B cell (primary cell): ENCODE results near the gene SFMBT2. TPM values are rescaled to one million over a fixed set of nuclear protein-coding genes. Genes with fewer than 3 reads are reported as not detected.

Source experiments
- ATAC-seq: fragments of 200-7000 bp; cut with Tn5 transposase; one replicate; pipeline ENCODE4 v1.10.0; 2021; ENCODE audit warnings: low read depth, mild to moderate bottlenecking, moderate number of reproducible peaks, moderate library complexity
- CTCF ChIA-PET: fragments of 350-600 bp; sonication (Branson Sonifier 250); formaldehyde crosslinking; loops from one replicate; lab custom pipeline; 2021; ENCODE audit warnings: antibody characterized with exemption, inconsistent platforms; lab: Charles Lee
- POLR2A ChIA-PET: fragments of 350-600 bp; sonication (Branson Sonifier 250); formaldehyde crosslinking; loops from one replicate; lab custom pipeline; 2021; ENCODE audit warnings: antibody characterized with exemption; lab: Charles Lee
- DNase-seq: peaks from one replicate; pipeline ENCODE4 v3.0.0; 2013
- H2AFZ ChIP-seq: 2 replicates; pipeline ENCODE4 v1.6.1; 2012; ENCODE audit warnings: mild to moderate bottlenecking, low read depth, low read length; ENCODE audit not compliant: insufficient read depth, poor library complexity, severe bottlenecking
- H3K27ac ChIP-seq, 2 donors: 1 replicate in 1 of 2; 2 replicates in 1 of 2; pipeline ENCODE4 v1.5.1; 2012 to 2013; ENCODE audit warnings: low read length in 2 of 2, mild to moderate bottlenecking in 2 of 2, moderate library complexity in 1 of 2
- H3K27me3 ChIP-seq, 4 experiments: fragments of 200-600 bp in 1 of 4; sonication (generic) in 1 of 4; replicated peaks in 1 of 4; 1 replicate in 2 of 4; 2 replicates in 2 of 4; pipeline versions ENCODE4 v1.6.1 to v1.7.0; 2013 to 2016; ENCODE audit warnings: low read length in 3 of 4, mild to moderate bottlenecking in 2 of 4, mixed read lengths in 1 of 4, moderate library complexity in 1 of 4; ENCODE audit not compliant: insufficient read depth in 4 of 4, control insufficient read depth in 3 of 4; ENCODE audit errors: control extremely low read depth in 1 of 4
- H3K36me3 ChIP-seq, 2 experiments: replicated peaks in 1 of 2; 1 replicate in 1 of 2; 2 replicates in 1 of 2; pipeline versions ENCODE4 v1.6.1 to v1.7.1; 2013; ENCODE audit warnings: low read length in 1 of 2; ENCODE audit not compliant: insufficient read depth in 2 of 2, control insufficient read depth in 1 of 2; ENCODE audit errors: control extremely low read depth in 1 of 2, extremely low read depth in 1 of 2
- H3K4me1 ChIP-seq, 2 donors: fragments of 200-600 bp in 1 of 2; sonication (generic) in 1 of 2; 1 replicate in 1 of 2; 2 replicates in 1 of 2; pipeline versions ENCODE4 v1.5.1 to v1.6.1; 2013 to 2017; ENCODE audit warnings: low read length in 2 of 2; ENCODE audit not compliant: control insufficient read depth in 2 of 2, insufficient read depth in 2 of 2
- H3K4me2 ChIP-seq: replicated peaks from 2 replicates; pipeline ENCODE3; 2012; ENCODE audit warnings: mild to moderate bottlenecking, low read depth, low read length; ENCODE audit not compliant: poor library complexity, severe bottlenecking
- H3K4me3 ChIP-seq, 5 experiments: fragments of 200-600 bp in 1 of 5; sonication (generic) in 1 of 5; 1 replicate in 3 of 5; 2 replicates in 2 of 5; pipeline versions ENCODE4 v1.5.1 to v1.7.0; 2011 to 2016; ENCODE audit warnings: low read length in 4 of 5, mild to moderate bottlenecking in 4 of 5, low read depth in 2 of 5, control low read depth in 1 of 5, moderate library complexity in 1 of 5; ENCODE audit not compliant: insufficient read depth in 1 of 5; ENCODE audit errors: control extremely low read depth in 1 of 5, extremely low read depth in 1 of 5
- H3K79me2 ChIP-seq: fragments of 200-600 bp; sonication (generic); one replicate; pipeline ENCODE4 v1.6.0; 2016; ENCODE audit warnings: low read length; ENCODE audit not compliant: control insufficient read depth, insufficient read depth
- H3K9ac ChIP-seq: fragments of 200-600 bp; sonication (generic); 2 replicates; pipeline ENCODE4 v1.6.1; 2017; ENCODE audit warnings: mild to moderate bottlenecking, low read length, moderate library complexity
- H3K9me3 ChIP-seq, 3 donors: one replicate each; pipeline versions ENCODE4 v1.6.1 to v1.7.1; 2013; ENCODE audit warnings: low read length in 2 of 3; ENCODE audit not compliant: control insufficient read depth in 2 of 3, insufficient read depth in 1 of 3; ENCODE audit errors: control extremely low read depth in 1 of 3
- H4K20me1 ChIP-seq: 2 replicates; pipeline ENCODE4 v1.6.0; 2012; ENCODE audit warnings: mild to moderate bottlenecking, low read length; ENCODE audit not compliant: insufficient read depth, control insufficient read depth, poor library complexity, severe bottlenecking
- H3K27ac Mint-ChIP-seq: one replicate; pipeline ENCODE4 v1.8.0; 2021; ENCODE audit warnings: mixed read lengths
- H3K27me3 Mint-ChIP-seq: one replicate; pipeline ENCODE4 v1.8.0; 2021; ENCODE audit warnings: mixed read lengths
- H3K4me1 Mint-ChIP-seq: one replicate; pipeline ENCODE4 v1.8.0; 2021; ENCODE audit warnings: mixed read lengths
- H3K4me3 Mint-ChIP-seq: one replicate; pipeline ENCODE4 v1.8.0; 2021; ENCODE audit warnings: mixed read lengths
- H3K9me3 Mint-ChIP-seq: one replicate; pipeline ENCODE4 v1.8.0; 2022; ENCODE audit warnings: mixed read lengths; ENCODE audit not compliant: insufficient read depth
- CTCF ChIP-seq: fragments of 200-600 bp; IDR thresholded peaks from one replicate; pipeline ENCODE4 v1.8.0; 2022; ENCODE audit warnings: antibody characterized with exemption, mild to moderate bottlenecking
- EZH2 ChIP-seq: IDR thresholded peaks from 2 replicates; pipeline ENCODE4 v1.6.1; 2012; ENCODE audit warnings: borderline replicate concordance, low read depth, mild to moderate bottlenecking, moderate library complexity, low read length; ENCODE audit not compliant: insufficient read depth, poor library complexity, severe bottlenecking
- WGBS: methylation state at CpG from one replicate; pipeline ENCODE4 v1.1.5; 2013; ENCODE audit warnings: missing lambda C conversion rate; ENCODE audit not compliant: insufficient coverage; 5-methylcytosine and 5-hydroxymethylcytosine counted together
- intact Hi-C: fragments of 100-400 bp; cut with micrococcal nuclease; formaldehyde crosslinking; loops from one replicate; pipeline ENCODE4 v1.10.0; 2022
- polyA plus RNA-seq: library from polyadenylated mRNA; depleted of rRNA; stranded (reverse); fragments of >200 nt; gene quantifications from 2 replicates; pipeline ENCODE4 v1.2.3, GENCODE V29; 2012
- total RNA-seq, 2 donors: library from RNA; stranded (reverse); fragments of 120-200 nt in 1 of 2; gene quantifications; 1 replicate in 1 of 2; 2 replicates in 1 of 2; pipeline versions ENCODE4 v1.2.3 to v1.2.4, GENCODE V29; 2013 to 2022

Gene SFMBT2
- total and polyA plus RNA-seq, 2 donors (not counting 1 experiment from before 2014, with no cell fraction given): 2.3 to 24.0 TPM

DNA sequence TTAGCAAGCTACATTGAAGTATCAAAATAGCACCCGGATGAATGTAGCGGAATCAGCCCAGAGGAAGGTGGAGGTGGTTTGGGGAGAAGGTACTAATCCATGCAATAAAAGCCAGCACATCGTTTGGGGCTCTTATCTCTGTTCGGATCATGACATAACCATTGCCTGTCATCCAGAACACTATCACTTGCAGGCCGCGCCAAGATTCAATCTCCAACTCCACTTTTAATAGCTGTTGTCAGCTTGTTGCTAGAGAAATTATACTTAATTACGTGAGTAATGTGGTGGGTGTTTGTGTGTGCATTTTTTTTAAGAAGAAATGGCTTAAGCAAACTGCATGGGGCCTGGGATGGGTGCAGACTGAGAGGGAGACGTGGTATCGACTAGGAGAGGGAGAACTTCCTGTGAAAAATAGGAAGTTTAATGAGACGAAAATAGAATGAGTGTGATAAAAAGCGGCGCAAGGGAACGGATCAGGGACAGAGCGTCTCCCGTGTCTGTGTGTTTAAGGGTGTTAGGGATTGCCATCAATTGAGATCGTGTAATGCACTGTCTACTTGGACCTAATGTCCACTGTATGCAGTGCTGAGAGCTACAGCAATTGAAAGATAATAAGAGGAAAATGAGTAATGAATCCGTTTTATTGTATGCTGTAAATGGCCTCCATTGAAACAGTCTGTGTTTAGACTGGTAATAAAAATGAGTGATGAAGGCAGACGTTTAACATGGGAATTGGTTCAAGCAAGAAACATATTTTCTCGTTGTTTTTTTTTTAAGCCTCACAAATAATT is 27.6 kb upstream of the SFMBT2 start:
- Histone ChIP-seq H3K27me3 (peaks cover 0 to 17% (median 7%) of the 10 kb centered on the region in 4 experiments), H3K9me3 (no peaks in the 10 kb centered on the region), H3K4me1 (peaks cover 6 to 13% of the 10 kb centered on the region in 2 donors), H3K36me3 (no peaks in the 10 kb centered on the region), H3K79me2 (no peaks in the 10 kb centered on the region), H3K27ac (no peak overlapping the region), H3K9ac (no peak overlapping the region), H3K4me3 (no peak overlapping the region), H3K4me2 (no peak overlapping the region), H2AFZ (peak overlapping the region; percentile 11), H4K20me1 (no peaks in the 10 kb centered on the region)
- WGBS: 16% methylated on average over 10 of the region's 19 CpGs
- no peak overlapping the region for H3K4me3 Mint-ChIP-seq
- POLR2A ChIA-PET: interaction anchor here (0.5 kb wide), 1 partner anchor 232 kb away, joined by 3 read pairs; no protein-coding TSS in a partner anchor
- TF ChIP-seq CTCF (no peak), EZH2 (no peak)
- DNase-seq: no peak
- H3K27me3 Mint-ChIP-seq: peaks cover 19% of the 10 kb centered on the region
- intact Hi-C loops: no loop called here
- peaks cover 11% of the 10 kb centered on the region for H3K4me1 Mint-ChIP-seq
- H3K27ac Mint-ChIP-seq: no peak overlapping the region
- no peaks in the 10 kb centered on the region for H3K9me3 Mint-ChIP-seq
- ATAC-seq: no peak
- CTCF ChIA-PET: interaction anchor here (0.6 to 0.8 kb wide), 2 partner anchors 21 to 57 kb away, joined by 3 to 4 read pairs; no protein-coding TSS in a partner anchor
